ENCODE results near the gene PDGFRB. TPM values are rescaled to one million over a fixed set of nuclear protein-coding genes. Genes with fewer than 3 reads are reported as not detected.
A peak's percentile ranks its signal among the peaks of the same experiment; 100 is the strongest.

Gene PDGFRB
- total RNA-seq, 1 donor from 2014 or later, result 39.7 TPM

- no peak overlapping the region for H3K4me3 ChIP-seq
- H3K9me3 ChIP-seq (replicated peaks), result no peaks in the 10 kb centered on the region
- intact Hi-C loops (cut with micrococcal nuclease), result no loop called here
- no peaks in the 10 kb centered on the region for H3K27me3 ChIP-seq (ENCODE audit: low read depth)
- no peak for DNase-seq
- H3K36me3 ChIP-seq, result peaks cover 62% of the 10 kb centered on the region
- H3K27ac ChIP-seq (replicated peaks), result no peak overlapping the region
- TF ChIP-seq, protein P1, sequence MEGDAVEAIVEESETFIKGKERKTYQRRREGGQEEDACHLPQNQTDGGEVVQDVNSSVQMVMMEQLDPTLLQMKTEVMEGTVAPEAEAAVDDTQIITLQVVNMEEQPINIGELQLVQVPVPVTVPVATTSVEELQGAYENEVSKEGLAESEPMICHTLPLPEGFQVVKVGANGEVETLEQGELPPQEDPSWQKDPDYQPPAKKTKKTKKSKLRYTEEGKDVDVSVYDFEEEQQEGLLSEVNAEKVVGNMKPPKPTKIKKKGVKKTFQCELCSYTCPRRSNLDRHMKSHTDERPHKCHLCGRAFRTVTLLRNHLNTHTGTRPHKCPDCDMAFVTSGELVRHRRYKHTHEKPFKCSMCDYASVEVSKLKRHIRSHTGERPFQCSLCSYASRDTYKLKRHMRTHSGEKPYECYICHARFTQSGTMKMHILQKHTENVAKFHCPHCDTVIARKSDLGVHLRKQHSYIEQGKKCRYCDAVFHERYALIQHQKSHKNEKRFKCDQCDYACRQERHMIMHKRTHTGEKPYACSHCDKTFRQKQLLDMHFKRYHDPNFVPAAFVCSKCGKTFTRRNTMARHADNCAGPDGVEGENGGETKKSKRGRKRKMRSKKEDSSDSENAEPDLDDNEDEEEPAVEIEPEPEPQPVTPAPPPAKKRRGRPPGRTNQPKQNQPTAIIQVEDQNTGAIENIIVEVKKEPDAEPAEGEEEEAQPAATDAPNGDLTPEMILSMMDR (IDR thresholded peaks at IDR 0.05; ENCODE audit: borderline replicate concordance), result no peak
- H3K4me1 ChIP-seq, result peaks cover 6% of the 10 kb centered on the region
These were observed 32.8 kb downstream of the PDGFRB start for GRCh38 chr5:150122536-150123481.

DNA sequence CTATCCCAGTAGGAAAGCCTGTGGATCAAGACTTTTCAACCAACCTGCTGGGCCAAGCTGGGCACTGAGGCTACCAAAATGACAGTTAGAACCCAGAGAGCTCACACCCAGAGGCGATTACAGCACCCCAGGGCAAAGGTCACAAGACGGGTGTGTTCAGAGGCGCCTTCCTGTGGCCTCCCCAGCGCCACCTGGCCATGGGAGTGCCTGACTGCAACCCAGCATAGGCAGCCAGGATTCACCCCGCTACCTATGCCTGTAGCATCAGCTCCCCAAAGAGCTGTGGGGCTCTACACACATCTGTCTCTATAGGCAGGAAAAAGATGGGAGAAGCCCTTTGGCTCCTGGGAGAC lies 33.5 kb downstream of the PDGFRB start:
- intact Hi-C loops (cut with micrococcal nuclease), result no loop called here
- Histone ChIP-seq H3K9me3 (replicated peaks) (no peaks in the 10 kb centered on the region), H3K27me3 (ENCODE audit: low read depth) (no peaks in the 10 kb centered on the region), H3K27ac (replicated peaks) (peak overlapping the region; percentile 23), H3K4me1 (peaks cover 6% of the 10 kb centered on the region), H3K36me3 (peaks cover 62% of the 10 kb centered on the region), H3K4me3 (no peak overlapping the region)
- TF ChIP-seq, protein P1 (IDR thresholded peaks at IDR 0.05; ENCODE audit: borderline replicate concordance), result peak; percentile 10
- DNase-seq, result no peak

GRCh38 chr5:150121448-150122157 lies 34.0 kb downstream of the PDGFRB start:
- TF ChIP-seq, protein P1 (IDR thresholded peaks at IDR 0.05; ENCODE audit: borderline replicate concordance), result no peak
- Histone ChIP-seq H3K27ac (replicated peaks) (peak overlapping the region; percentile 23), H3K9me3 (replicated peaks) (no peaks in the 10 kb centered on the region), H3K4me3 (no peak overlapping the region), H3K4me1 (peaks cover 6% of the 10 kb centered on the region), H3K27me3 (ENCODE audit: low read depth) (no peaks in the 10 kb centered on the region), H3K36me3 (peaks cover 58% of the 10 kb centered on the region)
- no peak for DNase-seq
- intact Hi-C loops (cut with micrococcal nuclease), result no loop called here

GRCh38 chr5:150120617-150121447 lies 34.8 kb downstream of the PDGFRB start:
- Histone ChIP-seq H3K4me1 (peaks cover 8% of the 10 kb centered on the region), H3K36me3 (peaks cover 51% of the 10 kb centered on the region), H3K9me3 (replicated peaks) (no peaks in the 10 kb centered on the region), H3K4me3 (no peak overlapping the region), H3K27me3 (ENCODE audit: low read depth) (no peaks in the 10 kb centered on the region), H3K27ac (replicated peaks) (no peak overlapping the region)
- no peak for DNase-seq
- TF ChIP-seq, protein P1 (IDR thresholded peaks at IDR 0.05; ENCODE audit: borderline replicate concordance), result no peak
- intact Hi-C loops (cut with micrococcal nuclease), result no loop called here

DNA sequence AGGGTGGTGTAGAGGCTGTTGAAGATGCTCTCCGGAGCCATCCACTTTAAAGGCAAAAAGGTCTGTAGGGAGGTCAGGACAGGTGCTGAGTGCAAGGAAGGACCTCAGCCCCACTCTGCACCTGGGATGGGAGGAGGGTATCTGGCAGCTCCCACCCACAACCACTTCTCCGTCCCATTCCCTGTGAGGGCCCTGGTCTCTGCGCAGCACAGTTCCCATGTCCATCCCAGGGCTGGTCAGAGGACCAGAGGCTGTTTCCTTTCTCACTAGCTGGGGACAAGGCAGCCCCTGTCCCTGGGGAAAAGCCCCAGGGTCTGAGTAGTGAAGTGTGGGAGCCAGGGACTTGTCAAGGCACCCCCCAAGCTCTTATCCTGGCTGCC lies 35.6 kb downstream of the PDGFRB start:
- DNase-seq, result no peak
- H3K4me1 ChIP-seq, result peaks cover 15% of the 10 kb centered on the region
- TF ChIP-seq, protein P1 (IDR thresholded peaks at IDR 0.05; ENCODE audit: borderline replicate concordance), result no peak
- H3K4me3 ChIP-seq, result no peak overlapping the region
- intact Hi-C loops (cut with micrococcal nuclease), result no loop called here
- no peaks in the 10 kb centered on the region for H3K9me3 ChIP-seq (replicated peaks)
- no peaks in the 10 kb centered on the region for H3K27me3 ChIP-seq (ENCODE audit: low read depth)
- H3K36me3 ChIP-seq, result peaks cover 45% of the 10 kb centered on the region
- no peak overlapping the region for H3K27ac ChIP-seq (replicated peaks)
